Ramos (cell line): ENCODE results near the gene TMCC3.
"Not testable (repeated sequence)": the region's sequence is repeated elsewhere in the genome, so short reads cannot be mapped to it uniquely, and the experiment has no call there.

Experiments
- in situ Hi-C: fragments of 300-500 bp; cut with MboI; formaldehyde crosslinking; loops from one replicate; pipeline ENCODE4 v1.14.3; 2022; ENCODE audit warnings: low sequenced_read_pairs; ENCODE audit not compliant: unreplicated experiment

The TMCC3 gene, protein sequence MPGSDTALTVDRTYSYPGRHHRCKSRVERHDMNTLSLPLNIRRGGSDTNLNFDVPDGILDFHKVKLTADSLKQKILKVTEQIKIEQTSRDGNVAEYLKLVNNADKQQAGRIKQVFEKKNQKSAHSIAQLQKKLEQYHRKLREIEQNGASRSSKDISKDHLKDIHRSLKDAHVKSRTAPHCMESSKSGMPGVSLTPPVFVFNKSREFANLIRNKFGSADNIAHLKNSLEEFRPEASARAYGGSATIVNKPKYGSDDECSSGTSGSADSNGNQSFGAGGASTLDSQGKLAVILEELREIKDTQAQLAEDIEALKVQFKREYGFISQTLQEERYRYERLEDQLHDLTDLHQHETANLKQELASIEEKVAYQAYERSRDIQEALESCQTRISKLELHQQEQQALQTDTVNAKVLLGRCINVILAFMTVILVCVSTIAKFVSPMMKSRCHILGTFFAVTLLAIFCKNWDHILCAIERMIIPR

DNA sequence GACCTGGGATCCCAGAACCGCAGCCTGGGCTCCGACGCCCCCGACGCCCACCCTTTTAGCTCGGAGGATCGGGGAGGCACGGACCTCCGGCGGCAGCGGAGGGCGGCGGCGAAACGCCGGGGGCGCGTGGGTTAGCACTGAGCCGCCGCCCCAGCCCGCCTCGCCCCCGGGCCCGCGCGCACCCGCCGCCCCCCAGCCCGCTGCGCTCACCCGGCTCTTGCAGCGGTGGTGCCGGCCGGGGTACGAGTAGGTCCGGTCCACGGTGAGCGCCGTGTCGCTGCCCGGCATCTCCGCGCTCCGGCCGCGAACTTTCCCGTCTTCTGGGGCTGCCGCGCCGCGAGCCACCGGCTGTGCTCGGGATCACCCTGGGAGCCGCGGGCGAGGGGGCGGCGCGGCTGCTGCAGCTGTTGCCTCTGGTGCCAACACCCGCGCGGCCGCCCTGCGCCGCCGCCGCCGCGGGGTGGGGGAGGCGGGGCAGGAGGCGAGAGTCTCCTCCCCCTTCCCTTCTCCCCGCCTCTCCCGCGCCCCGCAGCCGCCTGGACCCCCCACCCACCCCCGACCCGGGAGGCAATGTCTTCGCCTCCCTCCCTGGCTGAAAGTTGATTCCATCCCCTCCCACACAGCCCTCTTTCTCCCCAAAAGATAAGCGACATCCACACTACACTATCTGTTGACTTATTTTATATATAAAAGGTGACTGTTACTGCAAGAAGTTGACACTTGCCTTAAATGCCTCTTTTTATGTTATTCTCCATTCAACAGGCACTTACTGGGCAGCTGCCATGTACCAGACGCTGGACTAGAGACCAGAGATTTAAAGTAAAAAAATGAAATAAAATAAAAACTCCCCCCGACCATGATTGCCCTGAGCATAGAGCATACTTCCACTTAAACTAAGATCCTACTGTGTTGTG, at the start of gene TMCC3:
Gene TMCC3 (minus strand): TSS at position 415 of the 914 bp plus-strand sequence. CDS start 127 bp downstream, at position 288.
- in situ Hi-C loops, result no loop called here

DNA sequence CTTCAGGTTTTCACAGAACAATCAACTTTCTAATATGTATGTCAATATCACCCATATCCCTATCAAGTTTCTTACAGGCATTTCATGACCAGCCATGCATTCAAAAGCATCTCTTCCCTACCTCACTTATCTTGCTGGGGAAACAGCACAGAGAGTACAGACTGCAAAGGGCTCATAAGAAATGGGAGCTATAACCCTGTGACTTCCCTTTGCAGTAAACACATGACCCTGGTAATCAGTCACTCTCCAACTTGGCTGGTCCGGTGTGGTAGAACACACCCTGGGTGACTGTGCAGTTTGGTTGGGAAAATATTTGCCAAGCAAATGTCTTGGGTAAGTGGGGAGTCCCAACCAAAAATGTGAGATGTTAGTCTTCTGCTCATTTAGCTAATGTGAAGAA, 49.4 kb upstream of the TMCC3 start:
- in situ Hi-C loops, result no loop called here

DNA sequence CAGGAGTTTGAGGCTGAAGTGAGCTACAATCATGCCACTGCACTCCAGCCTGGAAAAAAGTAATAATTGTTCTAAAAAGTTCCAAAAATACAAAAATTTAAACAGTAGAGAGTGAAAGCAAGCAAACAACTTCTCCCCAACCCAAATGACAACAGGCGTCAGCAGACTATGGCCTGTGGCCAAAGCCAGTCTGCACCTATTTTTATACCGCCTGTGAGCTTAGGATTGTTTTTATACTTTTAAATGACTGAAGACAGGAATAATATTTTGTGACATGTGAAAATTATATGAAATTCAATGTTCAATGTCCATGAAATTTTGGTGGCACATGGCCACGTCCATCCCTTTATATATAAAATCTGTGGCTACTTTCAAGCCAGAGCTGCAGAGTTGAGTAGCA, 48.2 kb upstream of the TMCC3 start:
- in situ Hi-C loops, result no loop called here

DNA sequence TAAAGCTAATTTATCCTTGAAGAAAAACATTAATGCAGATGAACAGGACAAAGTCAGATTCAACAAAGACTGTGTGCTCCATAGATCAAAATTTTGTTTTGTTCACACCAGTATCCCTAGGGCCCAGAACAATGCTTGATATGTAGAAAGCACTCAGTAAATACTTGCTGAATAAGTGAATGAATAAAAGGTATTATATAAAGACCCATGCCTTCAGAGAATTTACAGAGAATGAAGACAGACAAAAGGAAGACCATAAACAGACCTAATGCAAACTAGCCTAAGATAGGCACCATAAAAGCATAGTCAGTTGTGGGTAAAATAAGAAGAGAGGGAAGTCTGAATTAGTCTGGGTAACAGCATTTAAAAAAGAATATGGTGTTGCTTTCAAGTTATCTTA, 47.3 kb upstream of the TMCC3 start:
- in situ Hi-C loops, result no loop called here

DNA sequence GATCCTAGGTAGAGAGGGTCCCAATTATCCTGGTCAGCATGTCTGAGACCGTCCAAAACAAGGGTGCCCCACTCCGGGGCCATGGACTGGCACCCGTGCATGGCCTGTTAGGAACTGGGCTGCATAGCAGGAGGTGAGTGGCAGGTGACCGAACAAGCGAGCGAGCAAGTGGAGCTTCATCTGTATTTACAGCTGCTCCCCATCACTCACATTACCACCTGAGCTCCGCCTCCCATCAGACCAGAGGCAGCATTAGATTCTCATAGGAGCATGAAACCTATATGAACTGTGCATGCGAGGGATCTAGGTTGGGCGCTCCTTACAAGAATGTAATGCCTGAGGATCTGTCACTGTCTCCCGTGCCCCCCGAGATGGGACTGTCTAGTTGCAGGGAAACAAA, 44.4 kb upstream of the TMCC3 start:
- in situ Hi-C loops, result no loop called here

DNA sequence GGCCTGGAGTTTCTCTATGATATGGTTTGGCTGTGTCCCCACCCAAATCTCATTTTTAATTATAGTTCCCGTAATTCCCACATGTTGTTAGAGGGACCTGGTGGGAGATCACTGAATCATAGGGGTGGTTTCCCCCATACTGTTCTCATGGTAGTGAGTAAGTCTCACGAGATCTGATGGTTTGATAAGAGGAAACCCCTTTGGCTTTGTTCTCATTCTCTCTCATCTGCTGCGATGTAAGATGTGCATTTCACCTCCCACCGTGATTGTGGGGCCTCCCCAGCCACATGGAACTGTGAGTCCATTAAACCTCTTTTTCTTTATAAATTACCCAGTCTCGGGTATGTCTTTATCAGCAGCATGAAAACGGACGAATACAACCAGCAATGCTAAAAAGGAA, 42.5 kb upstream of the TMCC3 start:
- in situ Hi-C loops, result not testable (repeated sequence)

DNA sequence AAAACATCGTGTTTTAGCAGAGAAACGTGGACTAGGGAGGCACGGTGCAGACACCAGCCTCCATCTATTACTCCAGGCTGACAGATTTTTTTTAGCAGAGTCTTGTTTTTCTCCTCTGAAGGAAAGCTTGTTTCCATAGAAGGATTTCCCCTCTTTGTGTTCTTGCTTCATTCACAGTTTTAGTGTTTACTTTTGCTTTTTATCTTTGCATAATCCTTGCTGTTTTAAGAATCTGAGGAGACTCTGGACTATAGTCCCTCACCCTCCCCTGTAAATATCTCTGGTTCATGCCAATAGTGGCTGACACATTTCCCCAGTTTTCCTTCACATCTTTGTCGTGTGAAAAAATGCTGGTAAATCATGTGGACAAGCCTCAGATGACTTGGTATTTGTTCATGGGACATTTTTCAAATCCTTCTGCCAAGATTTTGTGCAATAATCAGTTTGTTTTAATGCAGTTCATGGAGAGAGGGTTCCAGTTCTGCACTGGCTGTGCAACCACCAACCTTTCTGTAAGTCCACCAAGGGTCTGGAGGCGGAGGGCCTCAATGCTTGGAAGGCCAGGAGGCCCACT, 39.9 kb upstream of the TMCC3 start:
- in situ Hi-C loops, result no loop called here

DNA sequence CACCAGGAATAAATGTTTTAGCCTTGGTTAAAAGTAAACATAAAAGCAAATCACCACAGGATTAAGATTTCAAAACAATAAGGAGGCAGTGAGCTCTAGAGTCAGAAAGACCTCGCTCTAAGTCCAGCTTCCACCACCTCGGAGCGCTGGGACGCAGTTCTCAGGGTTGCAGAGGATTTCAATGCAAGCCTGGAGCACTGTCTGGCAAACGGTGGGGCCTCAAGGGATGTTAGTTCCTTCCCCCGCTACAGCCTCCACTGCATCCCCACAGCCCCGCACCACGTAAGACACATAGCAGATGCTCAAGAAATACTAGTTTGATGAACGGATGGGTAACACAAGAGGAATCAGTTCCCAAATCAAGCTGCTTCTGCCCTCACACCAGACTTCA, 39.3 kb upstream of the TMCC3 start:
- in situ Hi-C loops, result no loop called here

DNA sequence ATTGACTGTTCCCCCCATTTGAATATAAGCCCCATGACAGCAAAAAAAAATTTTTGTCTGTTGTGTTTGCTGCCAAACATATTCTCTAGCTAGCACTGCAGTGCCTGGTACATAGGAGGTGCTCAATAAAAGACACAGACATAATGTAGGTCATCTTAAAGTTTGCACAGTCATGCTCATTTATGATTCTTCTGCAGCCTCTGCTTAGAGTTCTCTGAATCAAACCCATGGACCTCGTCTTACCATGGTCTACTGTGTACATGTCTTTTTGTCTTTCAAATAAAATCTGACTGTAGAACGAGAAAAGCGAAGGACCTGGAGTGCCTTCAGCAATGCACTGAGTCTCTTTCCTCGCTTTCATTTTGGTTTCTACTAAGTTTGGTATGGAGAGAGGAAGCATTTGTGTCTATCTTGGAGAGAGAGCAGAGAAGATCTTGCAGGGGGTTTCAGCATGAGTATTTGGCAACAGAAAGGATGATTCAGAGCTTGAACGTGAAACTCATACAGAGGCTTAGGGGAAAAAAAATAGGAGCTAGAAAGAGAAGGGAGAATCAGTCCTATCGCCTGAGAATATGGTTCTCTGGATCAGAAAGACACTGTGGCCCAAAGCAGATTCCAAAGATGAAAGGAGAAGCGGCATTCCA, 38.8 kb upstream of the TMCC3 start:
- in situ Hi-C loops, result no loop called here

DNA sequence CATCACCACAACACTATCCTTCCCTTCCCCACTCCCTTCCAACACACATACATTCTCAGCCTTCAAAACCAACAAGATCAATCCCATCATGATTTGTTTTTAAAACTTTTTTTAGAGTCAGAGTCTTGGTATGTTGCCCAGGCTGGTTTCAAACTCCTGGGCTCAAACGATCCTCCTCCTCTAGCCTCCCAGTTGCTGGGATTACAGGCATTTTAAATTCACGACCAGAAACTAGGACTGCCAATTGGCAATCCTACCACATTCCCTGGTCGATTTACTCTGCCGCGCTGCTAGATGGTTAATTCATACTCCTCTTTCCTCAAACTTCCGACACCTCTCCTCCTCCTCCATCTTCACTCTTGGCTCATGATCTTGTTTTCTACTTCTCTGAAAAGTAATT, 37.5 kb upstream of the TMCC3 start:
- in situ Hi-C loops, result no loop called here

DNA sequence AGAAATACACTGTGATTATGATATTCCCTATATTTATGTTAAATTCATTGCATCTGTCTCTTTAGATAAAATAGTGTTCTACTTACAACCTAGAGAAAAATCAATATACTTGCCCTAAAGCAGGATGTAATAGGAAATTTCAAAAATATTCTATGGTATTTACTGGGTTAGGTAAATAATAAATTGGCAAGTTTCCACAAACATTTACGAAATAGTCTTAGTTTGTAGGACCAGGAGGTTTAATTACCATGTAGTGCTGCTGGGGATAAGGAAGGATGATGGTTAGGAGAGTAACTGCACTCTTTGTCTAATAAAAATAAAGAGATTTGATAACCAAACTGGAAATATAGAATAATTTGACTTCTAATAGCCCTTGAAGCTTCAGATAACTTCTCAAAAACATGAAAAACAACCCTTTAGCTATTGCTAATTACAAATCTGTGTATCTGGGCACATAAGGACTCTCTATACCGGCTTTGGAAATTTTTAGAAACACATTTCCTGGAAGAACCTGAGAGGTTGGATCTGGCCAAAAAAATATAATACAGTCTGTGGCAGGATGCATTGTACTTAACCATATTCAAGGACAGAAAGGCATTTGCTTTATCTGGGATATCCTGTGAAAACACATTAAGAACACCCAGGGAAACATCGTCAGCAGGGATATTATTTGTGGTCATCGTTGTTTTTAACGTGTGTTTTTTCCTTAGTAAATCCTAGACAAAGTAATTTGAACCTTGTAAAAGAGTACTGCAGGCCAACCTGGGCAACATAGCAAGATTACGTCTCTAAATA, 36.7 kb upstream of the TMCC3 start:
- in situ Hi-C loops, result no loop called here

DNA sequence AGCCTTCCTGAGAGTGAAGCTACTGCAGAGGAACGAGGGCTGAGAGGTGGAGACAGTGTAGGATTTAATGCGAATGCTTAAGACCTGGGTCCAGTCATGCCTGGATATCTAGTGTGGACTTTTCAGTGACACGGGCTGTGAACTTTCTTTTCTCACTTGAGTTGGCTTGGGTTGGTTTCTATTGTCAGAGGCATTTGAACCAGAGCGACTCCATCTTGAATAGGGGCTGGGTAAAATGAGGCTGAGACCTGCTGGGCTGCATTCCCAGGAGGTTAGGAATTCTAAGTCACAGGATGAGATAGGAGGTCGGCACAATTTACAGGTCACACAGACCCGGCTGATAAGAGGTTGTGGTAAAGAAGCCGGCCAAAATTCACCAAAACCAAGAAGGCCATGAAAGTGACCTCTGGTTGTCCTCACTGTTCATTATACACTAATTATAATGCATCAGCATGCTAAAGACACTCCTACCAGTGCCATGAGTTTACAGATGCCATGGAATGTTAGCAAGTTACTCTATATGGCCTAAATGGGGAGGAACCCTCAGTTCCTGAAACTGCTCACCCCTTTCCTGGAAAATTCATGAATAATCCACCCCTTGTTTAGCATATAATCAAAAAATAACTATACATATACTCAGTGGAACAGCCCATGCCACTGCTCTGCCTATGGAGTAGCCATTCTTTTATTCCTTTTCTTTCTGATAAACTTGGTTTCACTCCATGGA, 34.2 kb upstream of the TMCC3 start:
- in situ Hi-C loops, result no loop called here

DNA sequence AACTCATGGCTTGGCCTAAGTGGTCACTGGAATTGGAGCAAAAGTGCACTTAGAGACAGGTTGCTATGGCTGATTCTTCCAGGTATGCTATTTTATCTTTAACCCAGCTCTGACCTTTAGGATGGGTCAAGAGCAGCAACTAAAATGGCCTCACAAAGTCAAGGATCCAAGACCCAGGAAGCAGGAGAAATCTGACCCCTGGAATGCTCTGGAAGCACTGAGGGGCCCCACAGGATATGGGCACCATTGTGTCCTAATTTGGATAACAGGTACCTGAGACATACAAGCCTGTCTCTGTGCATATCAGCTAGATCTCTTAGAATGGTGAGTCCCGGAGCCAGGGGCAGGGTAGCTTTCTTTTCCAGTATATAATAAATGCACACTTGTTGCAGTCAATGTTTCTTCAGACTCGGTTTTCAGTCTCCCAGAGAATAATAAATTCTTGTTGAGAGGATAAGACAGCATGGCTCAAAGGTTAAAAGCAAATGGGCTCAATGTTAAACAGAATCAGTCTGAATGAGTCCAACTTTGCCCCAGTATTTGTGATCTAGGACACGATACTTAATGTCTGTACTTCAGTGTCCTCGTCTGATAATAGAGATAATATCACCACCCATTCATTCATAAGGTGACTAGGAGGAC, 29.3 kb upstream of the TMCC3 start:
- in situ Hi-C loops, result no loop called here

DNA sequence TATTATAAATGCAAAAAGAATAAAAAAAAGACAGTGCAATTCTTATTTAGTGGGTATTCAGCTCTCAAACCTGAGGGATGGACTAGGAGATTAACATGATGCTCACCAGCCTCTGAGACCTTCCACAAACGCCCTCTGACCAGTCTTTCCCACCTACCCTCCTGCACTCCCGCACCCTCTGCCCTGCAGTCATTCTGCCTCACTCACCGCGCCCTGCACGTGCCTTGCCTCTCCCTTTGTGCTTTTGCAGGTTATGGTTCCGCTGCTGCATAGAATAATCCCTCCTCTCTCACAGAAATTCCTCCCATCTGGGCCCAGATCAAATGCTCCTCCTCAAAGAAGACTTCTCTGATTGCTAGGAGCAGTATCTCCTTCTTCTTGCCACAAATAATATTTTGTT, 28.5 kb upstream of the TMCC3 start:
- in situ Hi-C loops, result no loop called here

DNA sequence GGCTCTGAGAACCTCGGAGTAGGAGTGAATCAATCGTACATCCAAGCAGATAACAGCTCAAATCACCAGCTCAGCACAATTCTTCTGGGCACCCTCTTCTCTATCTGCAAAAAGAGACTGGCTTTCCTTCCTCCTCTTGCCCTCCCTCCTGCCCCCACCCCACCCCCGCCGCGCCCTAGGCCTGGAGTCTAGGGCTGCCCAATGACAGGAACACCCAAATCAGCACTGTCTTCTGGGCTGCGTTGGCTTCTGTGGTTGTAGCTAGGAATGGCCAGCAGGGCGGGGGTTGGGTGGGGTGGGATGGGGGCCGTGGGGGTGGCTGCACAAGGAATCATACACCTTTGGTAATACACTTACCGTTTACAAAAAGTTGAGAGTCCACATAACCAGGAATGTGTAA, 28.0 kb upstream of the TMCC3 start:
- in situ Hi-C loops, result no loop called here

DNA sequence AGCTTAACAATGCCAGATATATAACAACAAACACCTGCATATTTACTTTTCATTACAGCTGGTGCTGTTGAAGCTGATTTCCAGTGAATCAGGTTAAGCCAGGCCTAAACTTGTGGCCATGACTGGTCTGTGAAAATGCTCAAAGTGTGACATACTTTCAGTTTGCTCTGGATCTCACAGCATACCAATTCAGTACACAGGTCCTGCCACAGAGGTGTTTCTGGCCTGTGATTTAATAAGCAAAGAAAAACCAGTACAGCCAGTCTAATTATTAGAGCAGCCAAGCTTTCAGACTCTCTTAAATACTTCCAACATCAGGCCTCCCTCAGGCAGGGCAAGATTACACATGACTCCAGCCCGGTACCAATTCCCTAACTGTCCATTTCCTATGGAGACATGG, 27.4 kb upstream of the TMCC3 start:
- in situ Hi-C loops, result no loop called here

DNA sequence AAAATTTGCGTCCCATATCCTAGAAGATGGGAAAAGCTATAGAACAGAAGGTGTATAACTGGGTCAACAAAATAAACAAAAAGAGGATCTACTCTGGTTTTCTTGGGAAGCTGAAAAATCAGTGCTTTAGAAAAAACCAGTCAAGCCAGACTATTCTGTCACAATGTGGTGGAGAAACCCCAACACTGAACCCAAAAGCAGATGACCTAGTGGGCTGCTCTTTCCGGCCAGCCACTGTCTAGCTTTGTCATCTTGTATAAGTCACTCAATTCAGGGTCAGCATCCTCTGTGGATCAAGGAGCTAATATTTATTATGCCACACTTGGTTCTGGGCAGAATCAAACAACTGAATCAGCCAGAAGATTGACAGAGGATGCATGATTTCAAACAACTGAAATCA, 26.6 kb upstream of the TMCC3 start:
- in situ Hi-C loops, result no loop called here

DNA sequence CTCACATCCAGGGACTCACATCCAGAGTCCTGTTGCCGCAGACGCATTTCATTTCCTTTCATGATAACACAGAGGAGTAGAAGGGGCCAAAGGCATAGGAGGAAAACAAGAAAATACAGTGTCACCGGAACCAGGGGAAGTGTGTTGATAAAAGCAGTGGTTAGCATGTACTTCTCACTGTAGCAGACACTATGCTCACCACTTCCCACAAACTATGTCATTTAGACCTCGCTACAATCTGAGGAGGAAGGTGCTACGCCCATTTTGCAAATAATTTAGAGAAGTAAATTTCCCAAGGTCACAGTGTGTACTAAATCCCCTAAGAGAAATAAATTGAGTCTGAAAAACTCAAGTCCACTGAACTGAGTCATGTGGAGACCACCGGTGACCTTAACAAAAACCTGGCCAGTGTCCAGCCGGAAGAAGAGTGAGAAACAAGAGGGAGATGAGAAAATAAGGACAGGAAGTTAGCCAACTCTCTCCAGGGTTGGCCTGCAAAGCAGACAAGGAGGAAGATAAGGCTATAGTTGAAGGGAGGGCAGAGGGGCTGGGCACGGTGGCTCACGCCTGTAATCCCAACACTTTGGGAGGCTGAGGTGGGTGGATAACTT, 25.8 kb upstream of the TMCC3 start:
- in situ Hi-C loops, result no loop called here
